Lower leg skin (tissue), 3 donors: Measurements from ENCODE around the gene TANK.

Experiments used
- POLR2A ChIP-seq, 2 donors: fragments of 450-650 bp; IDR thresholded peaks; one replicate each; pipeline ENCODE4 v1.6.1; 2016 to 2017; ENCODE audit warnings: antibody characterized with exemption in 2 of 2, mild to moderate bottlenecking in 1 of 2, moderate library complexity in 1 of 2
- TF ChIP-seq, protein P1 (sequence below), 3 donors: fragments of 450-650 bp; IDR thresholded peaks; one replicate each; pipeline ENCODE4 v1.5.1; 2016; ENCODE audit warnings: antibody characterized with exemption in 3 of 3, mild to moderate bottlenecking in 3 of 3, moderate library complexity in 2 of 3

DNA sequence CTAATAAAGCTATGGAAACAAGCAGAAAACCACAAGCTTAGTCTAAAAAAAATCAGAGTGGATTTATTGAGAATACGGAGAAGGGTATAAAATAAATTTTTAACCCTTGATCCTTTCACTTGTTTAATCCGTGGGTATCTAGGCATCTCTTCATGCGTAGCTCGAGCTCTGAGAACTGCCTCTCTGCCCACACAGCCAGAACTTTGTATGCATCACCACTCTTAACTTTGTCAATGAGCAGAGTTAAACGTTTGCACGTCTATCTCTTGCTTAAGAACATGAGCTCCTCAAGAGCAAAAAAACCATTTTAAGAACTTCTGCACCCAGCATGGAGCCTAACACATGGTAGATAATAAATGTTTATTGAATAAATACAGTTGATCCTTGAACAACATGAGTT is 26.9 kb upstream of the TANK start:
- TF ChIP-seq POLR2A (IDR thresholded peaks at IDR 0.05), result no peak
- TF ChIP-seq, protein P1, sequence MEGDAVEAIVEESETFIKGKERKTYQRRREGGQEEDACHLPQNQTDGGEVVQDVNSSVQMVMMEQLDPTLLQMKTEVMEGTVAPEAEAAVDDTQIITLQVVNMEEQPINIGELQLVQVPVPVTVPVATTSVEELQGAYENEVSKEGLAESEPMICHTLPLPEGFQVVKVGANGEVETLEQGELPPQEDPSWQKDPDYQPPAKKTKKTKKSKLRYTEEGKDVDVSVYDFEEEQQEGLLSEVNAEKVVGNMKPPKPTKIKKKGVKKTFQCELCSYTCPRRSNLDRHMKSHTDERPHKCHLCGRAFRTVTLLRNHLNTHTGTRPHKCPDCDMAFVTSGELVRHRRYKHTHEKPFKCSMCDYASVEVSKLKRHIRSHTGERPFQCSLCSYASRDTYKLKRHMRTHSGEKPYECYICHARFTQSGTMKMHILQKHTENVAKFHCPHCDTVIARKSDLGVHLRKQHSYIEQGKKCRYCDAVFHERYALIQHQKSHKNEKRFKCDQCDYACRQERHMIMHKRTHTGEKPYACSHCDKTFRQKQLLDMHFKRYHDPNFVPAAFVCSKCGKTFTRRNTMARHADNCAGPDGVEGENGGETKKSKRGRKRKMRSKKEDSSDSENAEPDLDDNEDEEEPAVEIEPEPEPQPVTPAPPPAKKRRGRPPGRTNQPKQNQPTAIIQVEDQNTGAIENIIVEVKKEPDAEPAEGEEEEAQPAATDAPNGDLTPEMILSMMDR (IDR thresholded peaks at IDR 0.05), result no peak
